HG03432 (cell line): ENCODE results near the gene PIP5K1A.
"Not testable (repeated sequence)": the region's sequence is repeated elsewhere in the genome, so short reads cannot be mapped to it uniquely, and the experiment has no call there.

Experiments
- ATAC-seq: cut with Tn5 transposase; IDR thresholded peaks from one replicate; pipeline ENCODE4 v1.9.1; 2021; ENCODE audit warnings: mild to moderate bottlenecking, moderate library complexity; ENCODE audit not compliant: unreplicated experiment

The PIP5K1A gene

GRCh38 chr1:151251656-151252470 lies 53.5 kb downstream of the PIP5K1A start:
- no peak for ATAC-seq

- peak; percentile 94 for ATAC-seq
Measured at GRCh38 chr1:151254217-151255213, 56.2 kb downstream of the PIP5K1A start, which contains the start of gene PSMD4. TSS of gene PSMD4 (plus strand) at chr1:151254734. CDS start at chr1:151254783, 49 bp downstream.

- ATAC-seq = no peak
Measured at GRCh38 chr1:151255381-151255780, 57.0 kb downstream of the PIP5K1A start.

GRCh38 chr1:151259351-151259750 lies 61.0 kb downstream of the PIP5K1A start:
- no peak for ATAC-seq

DNA sequence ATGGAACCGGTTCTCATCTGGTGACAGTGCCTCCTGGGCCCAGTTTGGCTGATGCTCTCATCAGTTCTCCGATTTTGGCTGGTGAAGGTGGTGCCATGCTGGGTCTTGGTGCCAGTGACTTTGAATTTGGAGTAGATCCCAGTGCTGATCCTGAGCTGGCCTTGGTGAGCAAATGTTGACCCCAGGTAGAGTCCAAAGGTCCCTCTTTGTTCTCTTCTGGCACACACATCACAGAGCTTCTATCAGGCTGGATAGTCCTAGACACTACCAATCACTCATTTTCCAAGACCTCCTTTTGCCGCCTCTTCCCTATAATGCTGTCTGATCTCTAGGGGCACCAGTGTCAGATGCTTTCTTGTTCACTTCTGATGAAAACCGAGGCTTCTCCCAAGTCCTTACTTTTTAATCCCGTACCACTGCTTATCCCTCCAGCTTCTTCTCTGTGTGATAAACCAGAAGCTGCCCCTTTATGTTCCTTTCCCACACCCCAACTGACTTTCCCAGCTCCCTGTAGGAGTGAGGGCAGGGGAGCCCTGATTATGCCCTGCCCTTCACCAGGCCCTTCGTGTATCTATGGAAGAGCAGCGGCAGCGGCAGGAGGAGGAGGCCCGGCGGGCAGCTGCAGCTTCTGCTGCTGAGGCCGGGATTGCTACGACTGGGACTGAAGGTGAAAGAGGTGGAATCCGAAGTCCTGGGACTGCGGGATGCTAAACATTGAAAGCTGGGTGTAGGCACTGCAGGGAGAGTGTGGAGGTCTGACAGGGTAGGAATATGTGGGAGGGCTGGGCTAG lies 67.3 kb downstream of the PIP5K1A start:
- ATAC-seq = no peak

GRCh38 chr1:151266315-151266714 lies 68.0 kb downstream of the PIP5K1A start:
- ATAC-seq = no peak

- no peak for ATAC-seq
Measured at GRCh38 chr1:151266821-151267220, 68.5 kb downstream of the PIP5K1A start.

- ATAC-seq = no peak
Measured at GRCh38 chr1:151267760-151268159, 69.4 kb downstream of the PIP5K1A start.

DNA sequence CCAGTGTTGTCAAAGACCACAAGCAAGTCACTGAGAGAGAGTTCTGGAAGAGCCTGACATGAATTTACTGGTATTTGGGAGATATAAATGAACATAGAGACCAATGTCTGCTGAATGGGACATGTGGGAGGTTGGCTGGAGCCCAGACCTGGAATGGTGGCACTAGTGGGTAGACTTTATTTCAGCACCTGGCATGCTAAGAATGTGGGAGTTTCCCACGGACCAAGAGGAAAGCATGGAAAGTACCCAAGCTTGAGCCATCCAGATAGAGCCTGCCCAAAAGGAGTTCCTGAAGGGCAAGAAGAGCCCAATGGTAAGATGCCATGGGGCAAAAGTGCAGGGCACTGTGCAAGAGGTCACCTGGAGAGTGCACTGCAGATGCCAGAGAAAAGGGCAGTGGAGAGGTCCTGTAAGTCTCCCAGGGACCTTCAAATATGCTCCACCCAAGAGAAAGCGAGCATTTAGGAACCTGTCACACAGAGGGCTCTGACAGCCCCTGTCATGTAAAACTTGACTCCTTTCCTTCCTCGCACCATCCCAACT lies 75.6 kb downstream of the PIP5K1A start:
- ATAC-seq = no peak

- ATAC-seq = not testable (repeated sequence)
Measured at GRCh38 chr1:151275341-151275740, 77.0 kb downstream of the PIP5K1A start.

DNA sequence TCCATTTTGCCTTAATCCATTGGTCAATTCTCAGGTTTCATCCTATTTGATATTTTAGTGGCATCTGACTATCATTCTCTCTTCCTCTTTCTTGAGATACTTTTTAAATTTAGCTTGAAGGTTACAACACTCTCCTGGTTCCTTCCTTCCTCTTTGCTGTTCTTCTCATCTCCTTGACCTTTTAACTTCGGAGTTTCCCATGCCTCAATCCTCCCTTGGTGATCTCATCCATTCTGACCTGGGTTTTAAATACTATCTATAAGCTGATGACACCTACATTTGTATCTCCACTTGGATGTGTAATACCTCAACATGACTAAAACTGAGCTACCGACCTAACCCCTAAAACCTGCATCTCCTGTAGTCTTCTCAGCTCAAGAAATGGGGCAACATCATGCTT lies 78.9 kb downstream of the PIP5K1A start:
- ATAC-seq = no peak

- peak; percentile 39 for ATAC-seq
Measured at GRCh38 chr1:151281225-151281968, 83.0 kb downstream of the PIP5K1A start.

DNA sequence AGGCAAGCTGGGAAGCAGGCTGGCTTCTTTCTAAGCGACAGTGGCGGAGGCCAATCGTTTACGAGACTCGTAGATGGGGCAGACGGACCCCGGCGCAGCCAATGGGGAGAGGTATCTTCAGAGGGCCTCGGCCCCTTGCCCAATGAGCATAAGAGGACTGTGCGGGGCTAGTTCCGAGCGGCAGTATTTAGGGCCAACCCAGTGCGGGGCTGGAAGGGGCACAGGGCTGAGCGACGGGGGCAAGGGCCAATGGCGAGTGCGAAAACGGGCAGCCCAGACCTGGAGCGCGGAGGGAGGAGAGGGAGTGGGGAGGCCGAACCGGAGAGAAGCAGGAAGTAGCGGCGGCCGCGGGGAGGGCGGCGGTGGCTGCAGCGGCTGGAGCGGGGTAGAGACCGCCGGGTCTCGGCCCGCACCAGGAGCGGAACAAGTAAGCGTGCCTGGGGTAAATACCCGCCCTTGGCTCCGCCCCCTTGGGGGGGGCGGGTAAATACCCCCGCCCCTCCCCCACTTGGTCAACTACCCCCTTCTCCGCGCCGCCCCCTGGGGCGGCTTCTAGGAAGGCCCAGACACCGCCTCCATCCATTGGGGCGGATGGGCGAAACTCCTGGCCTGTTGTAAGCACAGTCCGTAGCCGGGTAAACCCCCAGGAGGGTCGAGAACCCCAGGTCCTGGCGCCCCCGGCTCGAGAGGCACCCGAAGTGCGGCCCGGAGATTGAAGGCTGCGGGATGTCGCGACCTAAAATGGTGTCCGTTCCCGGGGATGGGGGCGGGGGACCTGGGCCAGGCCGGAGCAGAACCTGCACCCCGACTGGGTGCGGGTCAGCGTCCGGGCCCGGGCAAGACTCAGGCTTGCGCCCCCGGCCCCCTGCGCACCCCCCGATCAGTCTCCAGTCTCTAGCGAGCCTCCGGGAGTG lies 83.9 kb downstream of the PIP5K1A start, which contains the start of gene ZNF687:
Gene ZNF687 (plus strand): TSS at position 331 of the 914 bp plus-strand sequence. CDS start 3,993 bp downstream, outside the sequence.
- peak; percentile 87 for ATAC-seq

GRCh38 chr1:151282883-151283725 lies 84.8 kb downstream of the PIP5K1A start:
- no peak for ATAC-seq

DNA sequence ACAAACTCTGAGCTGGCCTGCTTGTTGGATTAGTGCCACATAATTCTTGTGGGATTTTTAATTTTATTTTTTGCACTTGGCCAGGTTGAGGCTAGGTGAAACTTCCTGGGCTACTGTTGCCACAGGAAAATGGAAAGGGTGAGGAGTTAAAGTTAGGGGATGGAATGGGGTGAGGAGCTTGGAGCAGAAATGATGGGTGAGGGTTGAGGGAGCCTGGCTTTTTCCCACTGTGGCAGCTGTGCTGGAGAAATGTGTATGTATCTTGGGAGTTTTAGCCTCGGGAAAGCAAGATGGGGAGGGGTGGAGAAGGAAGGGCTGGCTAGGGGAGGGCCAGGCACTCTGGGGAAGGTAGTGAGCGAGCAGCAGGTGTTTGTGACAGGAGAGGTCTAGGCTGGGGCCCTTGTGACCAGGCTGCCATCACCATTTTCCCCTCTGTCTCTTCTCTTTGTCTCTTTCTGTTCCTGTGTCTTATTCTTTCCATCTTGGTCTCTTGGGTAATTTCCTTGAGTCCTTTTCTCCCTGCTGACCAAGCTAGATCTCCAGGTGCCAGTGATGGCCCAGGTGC lies 85.7 kb downstream of the PIP5K1A start:
- ATAC-seq = no peak

DNA sequence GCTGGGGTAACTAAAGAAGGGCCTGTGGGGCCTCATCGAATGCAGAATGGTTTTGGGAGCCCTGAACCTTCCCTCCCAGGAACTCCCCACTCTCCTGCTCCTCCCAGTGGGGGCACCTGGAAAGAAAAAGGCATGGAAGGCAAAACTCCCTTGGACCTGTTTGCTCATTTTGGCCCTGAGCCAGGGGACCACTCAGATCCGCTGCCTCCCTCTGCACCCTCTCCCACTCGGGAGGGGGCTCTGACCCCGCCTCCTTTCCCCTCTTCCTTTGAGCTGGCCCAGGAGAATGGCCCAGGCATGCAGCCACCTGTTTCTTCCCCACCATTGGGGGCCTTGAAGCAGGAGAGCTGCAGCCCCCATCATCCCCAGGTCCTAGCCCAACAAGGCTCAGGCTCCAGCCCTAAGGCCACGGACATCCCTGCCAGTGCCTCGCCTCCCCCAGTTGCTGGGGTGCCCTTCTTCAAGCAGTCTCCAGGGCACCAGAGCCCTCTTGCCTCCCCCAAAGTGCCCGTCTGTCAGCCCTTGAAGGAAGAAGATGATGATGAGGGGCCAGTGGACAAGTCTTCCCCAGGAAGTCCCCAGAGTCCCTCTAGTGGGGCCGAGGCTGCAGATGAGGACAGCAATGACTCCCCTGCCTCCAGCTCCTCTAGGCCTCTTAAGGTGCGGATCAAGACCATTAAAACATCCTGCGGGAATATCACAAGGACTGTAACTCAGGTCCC lies 88.4 kb downstream of the PIP5K1A start:
- no peak for ATAC-seq

GRCh38 chr1:151287341-151287699 lies 89.0 kb downstream of the PIP5K1A start:
- ATAC-seq = no peak
